GM23338 (cell line): ENCODE measurements around the gene IGFBP6. TPM values are rescaled to one million over a fixed set of nuclear protein-coding genes. Genes with fewer than 3 reads are reported as not detected.

ENCODE experiments used
- ATAC-seq: fragments of 200-7000 bp; cut with Tn5 transposase; 3 replicates; pipeline ENCODE4 v1.9.1; 2020
- DNase-seq: peaks from one replicate; pipeline ENCODE4 v3.0.0-alpha.2; 2015; ENCODE audit warnings: low spot score
- H2AFZ ChIP-seq: fragments of 200-600 bp; sonication (generic); 2 replicates; pipeline ENCODE4 v1.8.0; 2016; ENCODE audit warnings: antibody characterized with exemption, mild to moderate bottlenecking, moderate library complexity
- H3F3A ChIP-seq: fragments of 200-600 bp; sonication (generic); replicated peaks from 2 replicates; pipeline ENCODE4 v1.8.0; 2017; ENCODE audit warnings: antibody characterized with exemption, mixed run types, low read depth
- H3K27ac ChIP-seq: fragments of 200-600 bp; sonication (generic); 2 replicates; pipeline ENCODE4 v1.6.1; 2016; ENCODE audit warnings: low read depth
- H3K27me3 ChIP-seq: fragments of 200-600 bp; sonication (generic); 2 replicates; pipeline ENCODE4 v1.8.0; 2016; ENCODE audit warnings: mild to moderate bottlenecking, mixed run types, moderate library complexity; ENCODE audit not compliant: insufficient read depth
- H3K36me3 ChIP-seq: fragments of 200-600 bp; sonication (generic); 2 replicates; pipeline ENCODE4 v1.8.0; 2016; ENCODE audit warnings: mild to moderate bottlenecking; ENCODE audit not compliant: insufficient read depth
- H3K4me1 ChIP-seq: fragments of 200-600 bp; sonication (generic); 2 replicates; pipeline ENCODE4 v1.8.0; 2016; ENCODE audit warnings: mild to moderate bottlenecking, moderate library complexity; ENCODE audit not compliant: insufficient read depth
- H3K4me2 ChIP-seq: fragments of 200-600 bp; sonication (generic); 2 replicates; pipeline ENCODE4 v1.7.1; 2017; ENCODE audit warnings: mixed run types
- H3K4me3 ChIP-seq: fragments of 200-600 bp; sonication (generic); 2 replicates; pipeline ENCODE4 v1.6.1; 2016; ENCODE audit warnings: mixed run types
- H3K79me2 ChIP-seq: fragments of 200-600 bp; sonication (generic); replicated peaks from 2 replicates; pipeline ENCODE4 v1.8.0; 2017; ENCODE audit warnings: mild to moderate bottlenecking; ENCODE audit not compliant: insufficient read depth
- H3K9me2 ChIP-seq: fragments of 200-600 bp; sonication (generic); 2 replicates; pipeline ENCODE4 v1.8.0; 2017; ENCODE audit not compliant: insufficient read depth
- H4K20me1 ChIP-seq: fragments of 200-600 bp; sonication (generic); replicated peaks from 2 replicates; pipeline ENCODE4 v1.8.0; 2017; ENCODE audit warnings: mild to moderate bottlenecking; ENCODE audit not compliant: insufficient read depth
- H3K27ac Mint-ChIP-seq: 2 replicates; pipeline ENCODE4 v1.8.0; 2020; ENCODE audit warnings: inconsistent platforms, mild to moderate bottlenecking, moderate library complexity, mixed read lengths
- H3K27me3 Mint-ChIP-seq: 3 replicates; pipeline ENCODE4 v1.8.0; 2022; ENCODE audit warnings: low read depth, mild to moderate bottlenecking, moderate library complexity, mixed read lengths, inconsistent platforms; ENCODE audit not compliant: insufficient read depth, poor library complexity
- H3K36me3 Mint-ChIP-seq: 3 replicates; pipeline ENCODE4 v1.8.0; 2021; ENCODE audit warnings: low read depth, mild to moderate bottlenecking, inconsistent platforms, moderate library complexity, mixed read lengths
- H3K4me1 Mint-ChIP-seq: 3 replicates; pipeline ENCODE4 v1.8.0; 2020; ENCODE audit warnings: mild to moderate bottlenecking, inconsistent platforms, mixed read lengths
- H3K4me3 Mint-ChIP-seq: 3 replicates; pipeline ENCODE4 v1.8.0; 2021; ENCODE audit warnings: moderate library complexity, mild to moderate bottlenecking, inconsistent platforms, mixed read lengths
- H3K9me3 Mint-ChIP-seq: 3 replicates; pipeline ENCODE4 v1.8.0; 2020; ENCODE audit warnings: moderate library complexity, mild to moderate bottlenecking, inconsistent platforms, mixed read lengths
- CREB1 ChIP-seq: fragments of 250-450 bp; sonication (Bioruptor Pico); IDR thresholded peaks from 2 replicates; pipeline ENCODE4 v1.5.0; 2020; ENCODE audit warnings: low read depth, mild to moderate bottlenecking, moderate library complexity
- CTCF ChIP-seq, 2 experiments: fragments of 200-600 bp in 1 of 2; sonication (generic) in 1 of 2; conservative IDR thresholded peaks; 2 replicates each; pipeline versions ENCODE4 v1.5.1 to v1.6.1; 2016 to 2017; ENCODE audit warnings: antibody characterized with exemption in 2 of 2, low read depth in 2 of 2, mild to moderate bottlenecking in 2 of 2, moderate library complexity in 1 of 2
- ETS1 ChIP-seq: IDR thresholded peaks from 2 replicates; pipeline ENCODE4 v1.6.1; 2016; ENCODE audit warnings: antibody characterized with exemption
- EZH2 ChIP-seq: fragments of 200-600 bp; sonication (generic); IDR thresholded peaks from one replicate; pipeline ENCODE4 v1.8.0; 2017; ENCODE audit warnings: antibody characterized with exemption, mild to moderate bottlenecking, low read depth; ENCODE audit not compliant: unreplicated experiment
- EZH2phosphoT487 ChIP-seq: fragments of 200-600 bp; sonication (generic); IDR thresholded peaks from one replicate; pipeline ENCODE4 v1.8.1; 2018; ENCODE audit warnings: antibody characterized with exemption; ENCODE audit not compliant: unreplicated experiment
- JUNB ChIP-seq: IDR thresholded peaks from one replicate; pipeline ENCODE4 v1.6.1; 2016; ENCODE audit warnings: antibody characterized with exemption; ENCODE audit not compliant: unreplicated experiment
- NANOG ChIP-seq: IDR thresholded peaks from 2 replicates; pipeline ENCODE4 v1.6.1; 2016; ENCODE audit warnings: antibody characterized with exemption, borderline replicate concordance
- POLR2AphosphoS5 ChIP-seq: IDR thresholded peaks from 2 replicates; pipeline ENCODE4 v1.6.1; 2016; ENCODE audit warnings: antibody characterized with exemption, low read depth
- REST ChIP-seq: IDR thresholded peaks from one replicate; pipeline ENCODE4 v1.6.1; 2018; ENCODE audit warnings: antibody characterized with exemption; ENCODE audit not compliant: unreplicated experiment
- STAT1 ChIP-seq: IDR thresholded peaks from one replicate; pipeline ENCODE4 v1.6.1; 2016; ENCODE audit warnings: antibody characterized with exemption; ENCODE audit not compliant: unreplicated experiment
- ZNF114 ChIP-seq: fragments of 250-450 bp; sonication (Bioruptor Pico); IDR thresholded peaks from 2 replicates; pipeline ENCODE4 v1.5.0; 2020; ENCODE audit warnings: mild to moderate bottlenecking, moderate library complexity
- ZNF331 ChIP-seq: fragments of 250-450 bp; sonication (Bioruptor Pico); IDR thresholded peaks from 2 replicates; pipeline ENCODE4 v1.5.0; 2020; ENCODE audit warnings: low read depth, mild to moderate bottlenecking, moderate library complexity
- ZNF462 ChIP-seq: fragments of 250-450 bp; sonication (Bioruptor Pico); IDR thresholded peaks from 2 replicates; pipeline ENCODE4 v1.5.0; 2020; ENCODE audit warnings: mild to moderate bottlenecking, moderate library complexity
- polyA plus RNA-seq: library from polyadenylated mRNA; unstranded; fragments of >200 nt; fragmentation: Nextera tagmentation; extraction: Ambion mirVana; gene quantifications from 2 replicates; pipeline ENCODE4 v1.2.1, GENCODE V29; 2016
- total RNA-seq: library from RNA; depleted of rRNA; stranded (reverse); fragments of >200 nt; shearing (Covaris generic); gene quantifications from 2 replicates; pipeline ENCODE4 v1.2.3, GENCODE V29; 2014

Gene IGFBP6
- total and polyA plus RNA-seq, 2 experiments from 2014 or later: 14.7 to 16.6 TPM

DNA sequence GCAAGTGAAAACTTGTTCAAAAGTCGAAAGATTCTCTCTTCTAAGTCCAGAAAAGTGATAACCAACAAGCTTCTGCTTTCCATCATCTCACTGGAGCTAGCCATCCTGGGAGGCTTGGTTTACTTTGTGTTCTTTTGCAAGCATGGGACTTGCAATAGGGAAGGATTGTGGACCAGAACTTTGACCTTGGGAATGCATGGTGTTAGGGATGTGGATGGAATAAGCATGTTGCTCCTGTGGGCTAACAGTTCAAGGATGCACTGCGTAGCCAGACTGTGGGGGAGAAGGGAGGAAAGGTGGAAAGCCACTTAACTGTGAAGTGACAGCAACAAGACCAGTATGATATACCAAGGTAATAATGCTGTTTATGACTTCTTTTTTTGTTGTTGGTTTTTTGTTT lies 34.4 kb downstream of the IGFBP6 start (continued):
- no peak for TF ChIP-seq ZNF462 (CRISPR knock-in tag)
- no peak for TF ChIP-seq ETS1
- no peak for TF ChIP-seq ZNF114

DNA sequence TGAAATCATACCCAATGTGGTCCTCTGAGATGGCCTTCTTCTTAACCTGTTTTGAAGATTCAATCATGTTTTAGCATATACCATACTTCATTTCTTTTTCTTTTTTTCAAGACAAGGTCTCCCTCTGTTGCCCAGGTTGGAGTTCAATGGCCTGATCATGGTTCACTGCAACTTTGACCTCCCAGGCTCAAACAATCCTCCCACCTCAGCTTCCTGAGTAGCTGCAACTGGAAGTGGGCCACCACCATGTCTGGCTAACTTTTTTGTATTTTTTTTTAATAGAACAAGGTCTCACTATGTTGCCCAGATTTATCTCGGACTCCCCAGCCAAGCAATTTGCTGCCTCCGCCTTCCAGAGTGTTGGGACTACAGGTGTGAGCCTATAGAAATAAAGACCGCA lies 36.3 kb downstream of the IGFBP6 start:
- peaks cover 2% of the 10 kb centered on the region; the same call in 1 of the 3 replicates for H3K36me3 Mint-ChIP-seq
- H3K27ac ChIP-seq: no peak overlapping the region
- peaks cover 5% of the 10 kb centered on the region for H3K27me3 Mint-ChIP-seq
- H3K4me3 ChIP-seq: no peak overlapping the region
- H4K20me1 ChIP-seq: no peaks in the 10 kb centered on the region
- H3K4me1 Mint-ChIP-seq: no peaks in the 10 kb centered on the region
- no peaks in the 10 kb centered on the region for H3K4me1 ChIP-seq
- DNase-seq (no peak), ATAC-seq (no peak)
- no peaks in the 10 kb centered on the region for H3F3A ChIP-seq
- no peaks in the 10 kb centered on the region for H3K36me3 ChIP-seq
- H3K27ac Mint-ChIP-seq: no peak overlapping the region
- H3K9me2 ChIP-seq: no peaks in the 10 kb centered on the region
- no peak overlapping the region for H2AFZ ChIP-seq
- H3K79me2 ChIP-seq: no peaks in the 10 kb centered on the region
- peaks cover 7% of the 10 kb centered on the region for H3K9me3 Mint-ChIP-seq
- no peaks in the 10 kb centered on the region for H3K27me3 ChIP-seq
- no peak overlapping the region for H3K4me3 Mint-ChIP-seq
- no peak overlapping the region for H3K4me2 ChIP-seq
- no peak for TF ChIP-seq POLR2AphosphoS5
- TF ChIP-seq CREB1 (CRISPR knock-in tag): no peak
- TF ChIP-seq JUNB: no peak
- TF ChIP-seq ZNF331 (CRISPR knock-in tag): no peak
- no peak for TF ChIP-seq EZH2
- no peak for TF ChIP-seq CTCF (conservative IDR thresholded peaks at IDR 0.05; ENCODE audit: low read depth in 2 of 2)
- TF ChIP-seq REST: no peak
- no peak for TF ChIP-seq EZH2phosphoT487
- TF ChIP-seq NANOG: no peak
- no peak for TF ChIP-seq ZNF114
- TF ChIP-seq STAT1: no peak
